Measurements from ENCODE around the gene ANO1.

DNA sequence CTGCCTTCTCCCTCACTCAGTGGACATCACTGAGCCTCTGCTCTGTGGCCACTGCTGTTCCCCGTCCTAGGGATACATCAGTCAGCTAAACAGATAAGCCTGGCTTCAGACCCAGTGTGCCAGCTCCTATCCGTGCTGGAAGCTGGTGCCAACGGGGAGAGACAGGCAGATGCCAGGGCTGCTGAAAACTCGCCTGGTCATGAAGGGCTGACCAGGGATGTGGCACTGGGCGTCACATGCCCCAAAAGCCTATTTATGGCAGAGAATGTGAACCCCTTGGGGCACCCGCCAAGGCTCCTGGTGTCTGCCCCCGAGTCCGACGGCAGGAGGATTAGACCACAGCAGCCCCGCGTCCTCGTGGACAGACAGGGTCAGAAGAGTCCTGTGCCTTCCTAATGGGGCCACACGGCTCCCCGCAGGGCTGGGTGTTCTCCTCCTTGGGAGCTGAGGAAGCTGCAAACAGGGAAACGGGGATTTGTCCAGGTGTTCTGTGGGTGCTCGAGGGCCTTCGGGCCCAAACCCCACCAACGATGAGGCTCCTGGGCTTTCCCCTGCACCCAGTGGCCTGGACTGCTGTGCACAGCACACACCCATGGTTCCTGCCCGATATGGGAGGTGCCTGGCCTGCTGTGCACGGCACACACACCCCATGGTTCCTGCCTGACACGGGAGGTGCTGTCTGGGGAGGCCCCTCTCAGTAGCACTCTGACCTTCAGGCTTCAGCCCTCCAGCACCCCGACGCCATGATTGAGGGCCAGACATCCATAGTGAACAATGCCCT is 19.9 kb downstream of the ANO1 start:
- TF ChIP-seq ZFP30 (CRISPR knock-in tag; IDR thresholded peaks at IDR 0.05) (no peak), ZFP3 (CRISPR knock-in tag; IDR thresholded peaks at IDR 0.05) (no peak), ESRRG (CRISPR knock-in tag; IDR thresholded peaks at IDR 0.05) (no peak), ZNF565 (CRISPR knock-in tag; conservative IDR thresholded peaks at IDR 0.05; ENCODE audit: low read depth) (no peak)
- TF ChIP-seq, protein P1, sequence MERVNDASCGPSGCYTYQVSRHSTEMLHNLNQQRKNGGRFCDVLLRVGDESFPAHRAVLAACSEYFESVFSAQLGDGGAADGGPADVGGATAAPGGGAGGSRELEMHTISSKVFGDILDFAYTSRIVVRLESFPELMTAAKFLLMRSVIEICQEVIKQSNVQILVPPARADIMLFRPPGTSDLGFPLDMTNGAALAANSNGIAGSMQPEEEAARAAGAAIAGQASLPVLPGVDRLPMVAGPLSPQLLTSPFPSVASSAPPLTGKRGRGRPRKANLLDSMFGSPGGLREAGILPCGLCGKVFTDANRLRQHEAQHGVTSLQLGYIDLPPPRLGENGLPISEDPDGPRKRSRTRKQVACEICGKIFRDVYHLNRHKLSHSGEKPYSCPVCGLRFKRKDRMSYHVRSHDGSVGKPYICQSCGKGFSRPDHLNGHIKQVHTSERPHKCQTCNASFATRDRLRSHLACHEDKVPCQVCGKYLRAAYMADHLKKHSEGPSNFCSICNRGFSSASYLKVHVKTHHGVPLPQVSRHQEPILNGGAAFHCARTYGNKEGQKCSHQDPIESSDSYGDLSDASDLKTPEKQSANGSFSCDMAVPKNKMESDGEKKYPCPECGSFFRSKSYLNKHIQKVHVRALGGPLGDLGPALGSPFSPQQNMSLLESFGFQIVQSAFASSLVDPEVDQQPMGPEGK (CRISPR knock-in tag; IDR thresholded peaks at IDR 0.05; ENCODE audit: borderline replicate concordance) = no peak

Data from SK-N-SH treated with all-trans-retinoic acid at 6 μM for 48 hours (cell line).